Cardiac muscle cell (in vitro differentiated cells and primary cell): ENCODE measurements around the gene RPS5. TPM values are rescaled to one million over a fixed set of nuclear protein-coding genes. Genes with fewer than 3 reads are reported as not detected.

Experiments used
- DNase-seq, 2 donors: peaks; one replicate each; pipeline versions ENCODE4 v3.0.0 to v3.0.0-alpha.2; 2010 to 2017; ENCODE audit warnings: low read depth in 1 of 2, low spot score in 1 of 2
- H3K27ac ChIP-seq: fragments of 200-600 bp; sonication (generic); 2 replicates; pipeline ENCODE4 v1.5.1; 2016
- H3K27me3 ChIP-seq: fragments of 200-600 bp; sonication (generic); 2 replicates; pipeline ENCODE4 v1.6.0; 2016; ENCODE audit warnings: control low read depth
- H3K36me3 ChIP-seq: fragments of 200-600 bp; sonication (generic); 2 replicates; pipeline ENCODE4 v1.5.1; 2016; ENCODE audit warnings: control low read depth
- H3K4me1 ChIP-seq: fragments of 200-600 bp; sonication (generic); 2 replicates; pipeline ENCODE4 v1.8.1; 2017; ENCODE audit warnings: low read depth, mild to moderate bottlenecking, mixed run types
- H3K4me3 ChIP-seq: fragments of 200-600 bp; sonication (generic); 2 replicates; pipeline ENCODE4 v1.5.1; 2016; ENCODE audit warnings: mild to moderate bottlenecking
- H3K9me3 ChIP-seq: fragments of 200-600 bp; sonication (generic); 2 replicates; pipeline ENCODE4 v1.5.1; 2017; ENCODE audit warnings: low read depth, mild to moderate bottlenecking, control low read depth
- CTCF ChIP-seq: IDR thresholded peaks from 2 replicates; pipeline ENCODE4 v1.5.1; 2012; ENCODE audit warnings: low read depth, mild to moderate bottlenecking, low read length
- polyA plus RNA-seq: library from polyadenylated mRNA; unstranded; fragments of >200 nt; fragmentation: Nextera tagmentation; extraction: Ambion mirVana; gene quantifications from 2 replicates; pipeline ENCODE4 v1.2.1, GENCODE V29; 2016
- total RNA-seq: library from RNA; depleted of rRNA; stranded (reverse); fragments of >200 nt; gene quantifications from 2 replicates; pipeline ENCODE4 v1.2.3, GENCODE V29; 2016

The RPS5 gene
- total and polyA plus RNA-seq, 2 experiments from 2014 or later = 643 to 1,551 TPM

- Histone ChIP-seq H3K4me3 (no peak overlapping the region), H3K27me3 (no peaks in the 10 kb centered on the region), H3K4me1 (no peaks in the 10 kb centered on the region)
These were observed 37.5 kb upstream of the RPS5 start for GRCh38 chr19:58349590-58349989.

GRCh38 chr19:58350001-58350861 lies 36.8 kb upstream of the RPS5 start:
- Histone ChIP-seq H3K4me3 (no peak overlapping the region), H3K4me1 (no peaks in the 10 kb centered on the region), H3K27me3 (no peaks in the 10 kb centered on the region), H3K36me3 (no peaks in the 10 kb centered on the region), H3K27ac (no peak overlapping the region), H3K9me3 (no peaks in the 10 kb centered on the region)
- peak in 1 of 2 donors; percentile 41 for DNase-seq
- TF ChIP-seq CTCF = peak; percentile 11

More at GRCh38 chr19:58349590-58349989, 37.5 kb upstream of the RPS5 start:
- Histone ChIP-seq H3K36me3 (no peaks in the 10 kb centered on the region), H3K27ac (no peak overlapping the region), H3K9me3 (no peaks in the 10 kb centered on the region)
- no peak for TF ChIP-seq CTCF
- DNase-seq = no peak

- Histone ChIP-seq H3K4me3 (no peak overlapping the region), H3K9me3 (no peaks in the 10 kb centered on the region), H3K27ac (no peak overlapping the region), H3K36me3 (no peaks in the 10 kb centered on the region), H3K27me3 (no peaks in the 10 kb centered on the region), H3K4me1 (no peaks in the 10 kb centered on the region)
- no peak for TF ChIP-seq CTCF
- DNase-seq = no peak
These were observed 36.1 kb upstream of the RPS5 start for GRCh38 chr19:58350871-58351557.

GRCh38 chr19:58351558-58351878 lies 35.6 kb upstream of the RPS5 start:
- no peak overlapping the region for H3K27ac ChIP-seq
- H3K36me3 ChIP-seq = no peaks in the 10 kb centered on the region
- H3K4me1 ChIP-seq = no peaks in the 10 kb centered on the region
- no peaks in the 10 kb centered on the region for H3K27me3 ChIP-seq
- DNase-seq = no peak
- no peak for TF ChIP-seq CTCF
- no peak overlapping the region for H3K4me3 ChIP-seq
- H3K9me3 ChIP-seq = no peaks in the 10 kb centered on the region

GRCh38 chr19:58351990-58352755 lies 34.9 kb upstream of the RPS5 start:
- Histone ChIP-seq H3K27ac (no peak overlapping the region), H3K4me3 (no peak overlapping the region), H3K27me3 (no peaks in the 10 kb centered on the region), H3K9me3 (no peaks in the 10 kb centered on the region), H3K36me3 (no peaks in the 10 kb centered on the region), H3K4me1 (no peaks in the 10 kb centered on the region)
- no peak for TF ChIP-seq CTCF
- DNase-seq = no peak
